GM12878 (cell line): ENCODE data around the gene MYBPC1. TPM values are rescaled to one million over a fixed set of nuclear protein-coding genes. Genes with fewer than 3 reads are reported as not detected.

Experiments used
- ATAC-seq: fragments of 200-7000 bp; cut with Tn5 transposase; 3 replicates; pipeline ENCODE4 v1.9.1; 2020; ENCODE audit warnings: mild to moderate bottlenecking, moderate library complexity
- BruUV-seq: library from RNA; stranded (reverse); fragments of 400-500 nt; replicated peaks from 2 replicates; lab custom pipeline; 2021; lab: Mats Ljungman, UMichigan
- CTCF ChIA-PET: fragments of 300-600 bp; sonication (Branson Sonifier 250); formaldehyde crosslinking; extraction: SDS; loops from one replicate; lab custom pipeline; 2021; ENCODE audit warnings: inconsistent platforms; lab: Yijun Ruan, JAX
- POLR2A ChIA-PET: fragments of 350-600 bp; formaldehyde crosslinking; extraction: SDS; loops from one replicate; lab custom pipeline; 2021; ENCODE audit warnings: inconsistent platforms; lab: Charles Lee
- RAD21 ChIA-PET: fragments of 300-600 bp; sonication (Branson Sonifier 250); formaldehyde crosslinking; loops from one replicate; lab custom pipeline; 2023; ENCODE audit warnings: antibody characterized with exemption; ENCODE audit not compliant: unreplicated experiment; lab: Charles Lee
- SMC1A ChIA-PET: fragments of 300-600 bp; sonication (Branson Sonifier 250); formaldehyde crosslinking; loops from one replicate; lab custom pipeline; 2023; ENCODE audit not compliant: unreplicated experiment, uncharacterized antibody; lab: Charles Lee
- DNase-seq: peaks from one replicate; pipeline ENCODE4 v3.0.0-alpha.2; 2011; ENCODE audit warnings: low read depth, low spot score
- FAIRE-seq: peaks from 3 replicates; lab custom pipeline; 2011; peaks lifted over from hg19 to GRCh38; lab: Jason Lieb, UNC
- H2AFZ ChIP-seq: 2 replicates; pipeline ENCODE4 v1.6.0; 2011; ENCODE audit warnings: low read depth, low read length, control low read depth; ENCODE audit not compliant: control insufficient read depth
- H3K27ac ChIP-seq: 2 replicates; pipeline ENCODE4 v1.5.1; 2011; ENCODE audit warnings: control low read depth; ENCODE audit not compliant: control insufficient read depth, insufficient read depth
- H3K27me3 ChIP-seq, 2 experiments: replicated peaks in 1 of 2; 2 replicates each; pipeline versions ENCODE4 v1.6.0 to v1.6.1; 2011; ENCODE audit warnings: low read length in 1 of 2; ENCODE audit not compliant: control insufficient read depth in 2 of 2, insufficient read depth in 2 of 2
- H3K36me3 ChIP-seq, 2 experiments: 2 replicates each; pipeline ENCODE4 v1.5.1; 2011; ENCODE audit warnings: low read length in 1 of 2; ENCODE audit not compliant: control insufficient read depth in 2 of 2, insufficient read depth in 2 of 2
- H3K4me1 ChIP-seq: 2 replicates; pipeline ENCODE4 v1.6.1; 2011; ENCODE audit warnings: mild to moderate bottlenecking, low read length, moderate library complexity, mixed read lengths; ENCODE audit not compliant: control insufficient read depth, insufficient read depth
- H3K4me2 ChIP-seq: 2 replicates; pipeline ENCODE4 v1.6.0; 2011; ENCODE audit warnings: control low read depth; ENCODE audit not compliant: control insufficient read depth, insufficient read depth
- H3K4me3 ChIP-seq: fragments of 200-600 bp; sonication (generic); 2 replicates; pipeline ENCODE4 v1.5.1; 2016
- H3K79me2 ChIP-seq: 2 replicates; pipeline ENCODE4 v1.6.0; 2011; ENCODE audit warnings: low read length; ENCODE audit not compliant: control insufficient read depth, insufficient read depth
- H3K9ac ChIP-seq: 2 replicates; pipeline ENCODE4 v1.8.0; 2011; ENCODE audit warnings: low read length, control low read depth, mixed read lengths; ENCODE audit not compliant: control insufficient read depth, insufficient read depth
- H3K9me3 ChIP-seq: replicated peaks from 3 replicates; pipeline ENCODE4 v1.5.1; 2011; ENCODE audit warnings: mild to moderate bottlenecking, low read length; ENCODE audit not compliant: control insufficient read depth, insufficient read depth
- H4K20me1 ChIP-seq: 2 replicates; pipeline ENCODE4 v1.6.0; 2011; ENCODE audit not compliant: control insufficient read depth, insufficient read depth
- NR2C2 ChIP-seq: IDR thresholded peaks from 2 replicates; pipeline ENCODE4 v1.6.1; 2011; ENCODE audit warnings: borderline replicate concordance, low read depth; ENCODE audit not compliant: control insufficient read depth, insufficient read length
- POLR2AphosphoS2 ChIP-seq: IDR thresholded peaks from 2 replicates; pipeline ENCODE4 v1.6.1; 2011; ENCODE audit warnings: low read depth, mild to moderate bottlenecking, low read length, improper control_type of control experiment, moderate library complexity
- RELA ChIP-seq: fragments of 450-650 bp; IDR thresholded peaks from 2 replicates; pipeline ENCODE4 v1.8.0; 2014; ENCODE audit warnings: borderline replicate concordance; ENCODE audit not compliant: partially characterized antibody
- RFX5 ChIP-seq: IDR thresholded peaks from 2 replicates; pipeline ENCODE4 v1.6.1; 2011; ENCODE audit warnings: low read depth, low read length, improper control_type of control experiment
- TAF1 ChIP-seq: IDR thresholded peaks from 2 replicates; pipeline ENCODE4 v1.6.1; 2011; ENCODE audit warnings: mild to moderate bottlenecking, low read depth, low read length, borderline replicate concordance
- TCF7 ChIP-seq: IDR thresholded peaks from 2 replicates; pipeline ENCODE4 v1.6.1; 2014; ENCODE audit warnings: antibody characterized with exemption, borderline replicate concordance
- YY1 ChIP-seq: IDR thresholded peaks from 2 replicates; pipeline ENCODE4 v1.6.1; 2011; ENCODE audit warnings: low read depth, mild to moderate bottlenecking, low read length
- ZNF384 ChIP-seq: IDR thresholded peaks from 2 replicates; pipeline ENCODE4 v1.6.1; 2012; ENCODE audit warnings: low read depth, mild to moderate bottlenecking, low read length, improper control_type of control experiment, borderline replicate concordance
- WGBS: methylation state at CpG from one replicate; pipeline ENCODE4 v1.1.6; 2016; ENCODE audit warnings: low lambda C conversion rate; ENCODE audit not compliant: insufficient replicate concordance, insufficient coverage; ENCODE audit errors: missing lambda C conversion rate; 5-methylcytosine and 5-hydroxymethylcytosine counted together
- in situ Hi-C: fragments of 300-500 bp; cut with MboI; formaldehyde crosslinking; loops from 9 replicates; pipeline ENCODE4 v1.14.3; 2018; ENCODE audit warnings: mixed read lengths
- intact Hi-C: fragments of 100-400 bp; cut with micrococcal nuclease; formaldehyde crosslinking; loops from one replicate; pipeline ENCODE4 v1.14.2; 2022; ENCODE audit not compliant: unreplicated experiment
- polyA plus RNA-seq, 11 experiments: library from polyadenylated mRNA; depleted of rRNA in 4 of 11; unstranded in 6 of 11; stranded (reverse) in 5 of 11; fragments of >200 nt; fragmentation: Nextera tagmentation in 4 of 11; fragmentation: Illumina TruSeq in 1 of 11; extraction: Ambion mirVana in 4 of 11; extraction: Trizol in 1 of 11; gene quantifications; 1 replicate in 1 of 11; 2 replicates in 10 of 11; pipeline versions ENCODE4 v1.2.1 to v1.2.3, GENCODE V29; 2011 to 2016; ENCODE audit warnings: inconsistent platforms in 2 of 11, missing spikeins in 2 of 11, low read depth in 1 of 11
- total RNA-seq, 4 experiments: library from RNA; depleted of rRNA in 3 of 4; stranded (reverse); fragments of >200 nt in 3 of 4; fragmentation: Illumina TruSeq in 1 of 4; extraction: Trizol in 1 of 4; gene quantifications; 2 replicates each; pipeline versions ENCODE4 v1.2.1 to v1.2.3, GENCODE V29; 2013 to 2021
- TF ChIP-seq, protein P1 (sequence below): fragments of 450-650 bp; IDR thresholded peaks from 2 replicates; pipeline ENCODE4 v1.6.1; 2017; ENCODE audit warnings: mild to moderate bottlenecking, low read depth, inconsistent platforms; ENCODE audit not compliant: poor library complexity, severe bottlenecking
- TF ChIP-seq, protein P2 (sequence below): fragments of 450-650 bp; IDR thresholded peaks from 2 replicates; pipeline ENCODE4 v1.6.1; 2017; ENCODE audit warnings: mild to moderate bottlenecking

The MYBPC1 gene
- total and polyA plus RNA-seq, 10 of the 15 experiments (the other 5 are each of a cell fraction or from before 2014, with no cell fraction given): not detected

DNA sequence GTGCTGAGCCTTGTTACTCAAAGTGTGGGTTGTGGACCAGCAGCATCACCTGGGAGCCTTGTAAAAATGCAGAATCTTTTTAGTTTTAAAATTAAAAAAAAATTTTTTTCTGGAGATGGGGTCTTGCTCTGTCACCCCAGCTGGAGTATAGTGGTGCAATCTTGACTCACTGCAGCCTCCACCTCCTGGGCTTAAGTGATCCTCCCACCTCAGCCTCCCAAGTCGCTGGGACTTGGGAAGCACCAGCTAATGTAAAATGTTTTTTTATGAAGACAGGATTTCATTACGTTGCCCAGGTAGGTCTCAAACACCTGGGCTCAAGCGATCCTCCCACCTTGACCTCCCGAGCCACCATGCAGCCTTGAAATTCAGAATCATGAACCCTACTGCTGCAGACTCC is 14.4 kb downstream of the MYBPC1 start (continued):
- TF ChIP-seq, protein P1, sequence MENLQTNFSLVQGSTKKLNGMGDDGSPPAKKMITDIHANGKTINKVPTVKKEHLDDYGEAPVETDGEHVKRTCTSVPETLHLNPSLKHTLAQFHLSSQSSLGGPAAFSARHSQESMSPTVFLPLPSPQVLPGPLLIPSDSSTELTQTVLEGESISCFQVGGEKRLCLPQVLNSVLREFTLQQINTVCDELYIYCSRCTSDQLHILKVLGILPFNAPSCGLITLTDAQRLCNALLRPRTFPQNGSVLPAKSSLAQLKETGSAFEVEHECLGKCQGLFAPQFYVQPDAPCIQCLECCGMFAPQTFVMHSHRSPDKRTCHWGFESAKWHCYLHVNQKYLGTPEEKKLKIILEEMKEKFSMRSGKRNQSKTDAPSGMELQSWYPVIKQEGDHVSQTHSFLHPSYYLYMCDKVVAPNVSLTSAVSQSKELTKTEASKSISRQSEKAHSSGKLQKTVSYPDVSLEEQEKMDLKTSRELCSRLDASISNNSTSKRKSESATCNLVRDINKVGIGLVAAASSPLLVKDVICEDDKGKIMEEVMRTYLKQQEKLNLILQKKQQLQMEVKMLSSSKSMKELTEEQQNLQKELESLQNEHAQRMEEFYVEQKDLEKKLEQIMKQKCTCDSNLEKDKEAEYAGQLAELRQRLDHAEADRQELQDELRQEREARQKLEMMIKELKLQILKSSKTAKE: no peak
- TF ChIP-seq YY1 (no peak), TCF7 (no peak)

DNA sequence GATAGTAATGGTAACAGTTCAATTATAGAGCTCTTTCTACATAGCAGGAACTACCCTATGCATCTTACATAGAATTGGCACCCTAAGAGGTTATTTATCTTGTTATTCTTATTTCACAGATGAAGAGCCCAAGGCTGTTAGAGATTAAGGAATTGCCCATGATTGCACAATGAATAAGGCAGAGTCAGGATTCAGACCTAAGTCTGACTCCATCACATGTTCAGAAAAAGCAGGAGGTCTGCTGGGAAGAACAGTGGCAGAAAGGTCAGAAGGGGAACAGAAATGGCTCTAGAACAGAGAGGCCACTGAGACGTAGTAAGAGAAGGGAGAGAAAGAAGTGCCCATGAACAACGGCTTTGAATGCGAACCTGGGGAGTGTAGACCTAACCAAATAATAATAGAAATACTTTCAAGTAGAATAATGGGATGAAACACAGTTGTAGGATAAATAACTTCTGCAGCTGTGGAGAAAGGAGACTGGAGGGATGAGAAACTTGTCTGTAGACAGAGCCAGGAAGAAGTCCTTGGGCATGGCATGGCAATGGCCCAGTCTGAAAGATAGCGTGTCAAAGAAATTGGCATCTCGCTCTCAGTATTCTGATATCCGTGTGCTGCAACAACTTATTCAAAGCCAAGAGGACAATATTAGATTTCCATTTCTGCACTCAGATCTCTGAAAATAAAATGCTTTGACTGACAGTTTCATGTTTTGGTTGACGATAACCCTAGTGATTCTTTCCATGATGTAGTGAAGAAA is 17.6 kb downstream of the MYBPC1 start:
- ATAC-seq: no peak
- Histone ChIP-seq H3K36me3 (no peaks in the 10 kb centered on the region), H3K9ac (no peak overlapping the region), H3K4me1 (no peaks in the 10 kb centered on the region), H3K27me3 (no peaks in the 10 kb centered on the region; a peak in 1 of 4 replicates), H4K20me1 (no peaks in the 10 kb centered on the region), H3K4me2 (no peak overlapping the region), H3K9me3 (no peaks in the 10 kb centered on the region), H3K4me3 (no peak overlapping the region), H3K27ac (no peak overlapping the region), H2AFZ (no peak overlapping the region)
- in situ Hi-C loops (no loop called here), intact Hi-C loops (no loop called here)
- POLR2A ChIA-PET: no interaction called here
- FAIRE-seq: no peak
- CTCF ChIA-PET: no interaction called here
- BruUV-seq: no TSS peak
- RAD21 ChIA-PET: no interaction called here
- no peak for DNase-seq
- 78% methylated on average over 7 of the region's 7 CpGs for WGBS
- TF ChIP-seq ZNF384: no peak
- TF ChIP-seq RFX5: no peak
- TF ChIP-seq TAF1: no peak
- TF ChIP-seq, protein P2, sequence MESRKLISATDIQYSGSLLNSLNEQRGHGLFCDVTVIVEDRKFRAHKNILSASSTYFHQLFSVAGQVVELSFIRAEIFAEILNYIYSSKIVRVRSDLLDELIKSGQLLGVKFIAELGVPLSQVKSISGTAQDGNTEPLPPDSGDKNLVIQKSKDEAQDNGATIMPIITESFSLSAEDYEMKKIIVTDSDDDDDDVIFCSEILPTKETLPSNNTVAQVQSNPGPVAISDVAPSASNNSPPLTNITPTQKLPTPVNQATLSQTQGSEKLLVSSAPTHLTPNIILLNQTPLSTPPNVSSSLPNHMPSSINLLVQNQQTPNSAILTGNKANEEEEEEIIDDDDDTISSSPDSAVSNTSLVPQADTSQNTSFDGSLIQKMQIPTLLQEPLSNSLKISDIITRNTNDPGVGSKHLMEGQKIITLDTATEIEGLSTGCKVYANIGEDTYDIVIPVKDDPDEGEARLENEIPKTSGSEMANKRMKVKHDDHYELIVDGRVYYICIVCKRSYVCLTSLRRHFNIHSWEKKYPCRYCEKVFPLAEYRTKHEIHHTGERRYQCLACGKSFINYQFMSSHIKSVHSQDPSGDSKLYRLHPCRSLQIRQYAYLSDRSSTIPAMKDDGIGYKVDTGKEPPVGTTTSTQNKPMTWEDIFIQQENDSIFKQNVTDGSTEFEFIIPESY: no peak
- no peak for TF ChIP-seq POLR2AphosphoS2
- TF ChIP-seq NR2C2: no peak
- TF ChIP-seq RELA: no peak
- TF ChIP-seq, all 136 proteins: peak for 0
- H3K79me2 ChIP-seq: no peaks in the 10 kb centered on the region
- SMC1A ChIA-PET: interaction anchor here (0.7 kb wide), 1 partner anchor 88 kb away, joined by 3 read pairs; no protein-coding TSS in a partner anchor
